ENCODE measurements around the gene HP.

HP gene

DNA sequence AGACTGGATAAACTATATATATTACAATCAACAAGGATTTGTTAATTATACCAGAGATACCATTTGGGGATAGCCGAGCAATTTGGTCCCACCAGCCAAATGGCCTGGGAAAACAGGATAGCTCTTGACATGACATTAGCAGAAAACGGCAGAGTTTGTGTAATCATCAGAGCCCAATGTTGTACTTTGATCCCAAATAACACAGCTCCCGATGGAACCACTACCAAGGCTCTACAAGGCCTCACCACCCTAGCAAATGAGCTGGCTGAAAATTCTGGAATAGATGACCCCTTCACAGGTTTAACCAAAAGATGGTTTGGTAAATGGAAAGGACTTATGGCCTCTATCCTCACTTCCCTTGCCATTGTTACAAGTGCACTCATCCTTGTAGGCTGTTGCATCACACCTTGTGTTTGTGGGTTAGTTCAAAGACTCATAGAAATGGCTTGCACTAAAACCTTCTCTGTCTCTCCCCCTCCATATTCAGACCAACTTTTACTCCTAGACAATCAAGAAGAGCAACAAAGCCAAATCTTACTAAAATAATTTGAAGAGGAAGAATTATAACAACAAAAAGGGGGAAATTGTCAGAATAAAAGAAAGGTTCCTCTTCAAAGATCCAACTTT is 29.6 kb downstream of the HP start:
- Histone ChIP-seq H3K4me1 (ENCODE audit: control insufficient read depth in 1 of 2, insufficient read depth in 1 of 2, low read depth in 1 of 2, low read length in 1 of 2) (no peaks in the 10 kb centered on the region), H3K27ac (no peak overlapping the region), H3K4me3 (ENCODE audit: low read depth in 1 of 2, low read length in 1 of 2) (no peak overlapping the region), H3K36me3 (peaks cover 46% of the 10 kb centered on the region), H3K27me3 (no peaks in the 10 kb centered on the region), H3K9me3 (no peaks in the 10 kb centered on the region)
- TF ChIP-seq, protein P1, sequence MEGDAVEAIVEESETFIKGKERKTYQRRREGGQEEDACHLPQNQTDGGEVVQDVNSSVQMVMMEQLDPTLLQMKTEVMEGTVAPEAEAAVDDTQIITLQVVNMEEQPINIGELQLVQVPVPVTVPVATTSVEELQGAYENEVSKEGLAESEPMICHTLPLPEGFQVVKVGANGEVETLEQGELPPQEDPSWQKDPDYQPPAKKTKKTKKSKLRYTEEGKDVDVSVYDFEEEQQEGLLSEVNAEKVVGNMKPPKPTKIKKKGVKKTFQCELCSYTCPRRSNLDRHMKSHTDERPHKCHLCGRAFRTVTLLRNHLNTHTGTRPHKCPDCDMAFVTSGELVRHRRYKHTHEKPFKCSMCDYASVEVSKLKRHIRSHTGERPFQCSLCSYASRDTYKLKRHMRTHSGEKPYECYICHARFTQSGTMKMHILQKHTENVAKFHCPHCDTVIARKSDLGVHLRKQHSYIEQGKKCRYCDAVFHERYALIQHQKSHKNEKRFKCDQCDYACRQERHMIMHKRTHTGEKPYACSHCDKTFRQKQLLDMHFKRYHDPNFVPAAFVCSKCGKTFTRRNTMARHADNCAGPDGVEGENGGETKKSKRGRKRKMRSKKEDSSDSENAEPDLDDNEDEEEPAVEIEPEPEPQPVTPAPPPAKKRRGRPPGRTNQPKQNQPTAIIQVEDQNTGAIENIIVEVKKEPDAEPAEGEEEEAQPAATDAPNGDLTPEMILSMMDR (IDR thresholded peaks at IDR 0.05) = no peak

DNA sequence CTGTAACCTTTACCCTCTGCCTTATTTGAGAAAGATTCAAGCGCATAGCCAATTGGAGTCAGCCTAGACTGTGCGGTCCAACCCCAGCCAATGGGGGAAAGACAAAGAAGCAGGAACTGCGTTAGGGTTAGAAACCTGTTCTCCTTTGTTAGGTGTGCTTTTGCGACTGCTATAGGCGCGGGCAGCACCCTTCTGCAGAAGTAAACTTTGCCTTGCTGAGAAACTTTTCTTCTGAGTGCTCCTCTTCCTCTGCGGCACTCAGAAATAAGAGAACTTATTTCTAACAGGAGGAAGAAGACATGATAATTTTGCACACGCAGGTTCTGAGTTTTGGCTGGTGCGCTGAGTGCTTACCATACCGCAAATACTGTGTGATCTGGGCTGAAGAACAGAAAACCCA is 30.1 kb downstream of the HP start:
- Histone ChIP-seq H3K27me3 (no peaks in the 10 kb centered on the region), H3K27ac (no peak overlapping the region), H3K4me1 (ENCODE audit: control insufficient read depth in 1 of 2, insufficient read depth in 1 of 2, low read depth in 1 of 2, low read length in 1 of 2) (no peaks in the 10 kb centered on the region), H3K9me3 (no peaks in the 10 kb centered on the region), H3K4me3 (ENCODE audit: low read depth in 1 of 2, low read length in 1 of 2) (no peak overlapping the region), H3K36me3 (peaks cover 52% of the 10 kb centered on the region)
- TF ChIP-seq, protein P1 (IDR thresholded peaks at IDR 0.05) = no peak

DNA sequence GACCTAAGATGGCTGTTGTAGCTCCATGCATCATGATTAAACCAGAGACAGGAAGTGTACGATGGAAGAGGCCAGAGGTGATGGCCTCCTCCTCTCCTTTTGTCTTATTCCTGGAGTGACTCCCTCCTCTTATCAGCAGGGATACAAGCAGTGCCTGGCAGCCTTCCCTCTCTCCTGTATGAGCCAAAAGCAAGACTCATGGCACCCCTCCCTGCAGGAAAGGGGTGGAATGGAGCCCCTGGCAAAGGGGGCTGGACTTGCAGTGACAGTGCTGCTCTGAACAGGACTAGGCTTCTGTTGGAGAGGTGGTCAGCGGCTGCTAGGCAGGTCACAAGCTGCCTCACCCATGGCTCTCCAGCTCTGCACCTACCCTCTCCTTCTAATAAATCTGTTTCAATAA is 30.7 kb downstream of the HP start:
- no peaks in the 10 kb centered on the region for H3K4me1 ChIP-seq (ENCODE audit: control insufficient read depth in 1 of 2, insufficient read depth in 1 of 2, low read depth in 1 of 2, low read length in 1 of 2)
- no peak overlapping the region for H3K27ac ChIP-seq
- TF ChIP-seq, protein P1 (IDR thresholded peaks at IDR 0.05) = no peak
- H3K9me3 ChIP-seq = no peaks in the 10 kb centered on the region
- H3K4me3 ChIP-seq (ENCODE audit: low read depth in 1 of 2, low read length in 1 of 2) = no peak overlapping the region
- H3K27me3 ChIP-seq = no peaks in the 10 kb centered on the region
- H3K36me3 ChIP-seq = peaks cover 57% of the 10 kb centered on the region

DNA sequence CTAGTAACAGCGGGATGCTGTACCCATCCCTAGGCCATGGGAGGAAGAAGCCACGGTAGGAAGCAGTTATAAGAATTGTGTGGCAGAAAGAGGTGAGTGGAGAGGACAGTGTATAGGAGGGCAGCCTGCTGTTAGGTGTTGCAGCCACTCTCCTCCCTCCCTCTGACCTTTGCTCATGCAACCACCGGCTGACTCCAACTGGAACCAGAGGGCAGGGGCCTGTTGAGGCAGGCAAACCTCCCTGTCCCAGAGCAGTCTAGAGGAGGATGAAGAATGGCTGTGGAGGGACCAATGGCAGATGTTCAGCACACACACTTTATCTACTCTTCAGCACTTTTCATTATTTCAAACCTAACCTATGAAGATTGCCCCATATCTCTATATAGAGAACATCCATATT is 36.9 kb downstream of the HP start:
- TF ChIP-seq, protein P1 (IDR thresholded peaks at IDR 0.05) = no peak
- no peak overlapping the region for H3K4me3 ChIP-seq (ENCODE audit: low read depth in 1 of 2, low read length in 1 of 2)
- H3K36me3 ChIP-seq = peaks cover 52% of the 10 kb centered on the region

DNA sequence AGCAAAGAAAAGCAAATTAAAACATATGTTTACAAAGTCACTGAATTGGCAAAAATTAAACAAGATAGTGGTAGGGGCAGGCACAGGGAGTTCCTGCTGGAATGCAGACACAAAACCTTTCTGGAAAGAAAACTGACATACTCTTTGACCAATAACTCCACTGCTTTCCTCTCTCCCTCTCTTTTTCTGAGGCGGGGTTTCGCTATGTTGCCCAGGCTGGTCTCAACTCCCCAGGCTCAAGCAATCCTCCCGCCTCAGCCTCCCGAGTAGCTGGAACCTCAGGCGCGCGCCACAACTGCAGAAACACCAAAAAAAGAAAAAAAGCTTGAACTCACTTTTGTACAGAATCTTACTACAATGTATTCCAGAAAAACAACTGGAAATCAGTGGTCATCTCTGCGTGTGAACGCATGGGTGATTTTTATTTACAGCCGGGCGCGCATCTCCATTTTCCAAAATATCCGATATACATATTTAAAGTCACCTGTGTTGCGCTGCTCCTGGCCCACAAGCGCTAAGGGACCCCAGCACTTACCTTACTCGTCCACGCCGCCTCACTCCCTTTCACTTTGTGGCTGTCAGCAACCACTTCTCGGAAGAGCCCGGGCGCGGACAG is 38.6 kb downstream of the HP start:
- Histone ChIP-seq H3K27ac (peak overlapping the region; percentile 91), H3K9me3 (no peaks in the 10 kb centered on the region), H3K27me3 (no peaks in the 10 kb centered on the region), H3K4me1 (ENCODE audit: control insufficient read depth in 1 of 2, insufficient read depth in 1 of 2, low read depth in 1 of 2, low read length in 1 of 2) (peaks cover 25 to 37% of the 10 kb centered on the region in 2 experiments), H3K4me3 (ENCODE audit: low read depth in 1 of 2, low read length in 1 of 2) (peak overlapping the region; percentile 93 to 95), H3K36me3 (peaks cover 52% of the 10 kb centered on the region)
- TF ChIP-seq, protein P1 (IDR thresholded peaks at IDR 0.05) = no peak

More for the DNA sequence above, 36.9 kb downstream of the HP start:
- Histone ChIP-seq H3K4me1 (ENCODE audit: control insufficient read depth in 1 of 2, insufficient read depth in 1 of 2, low read depth in 1 of 2, low read length in 1 of 2) (peaks cover 25 to 37% of the 10 kb centered on the region in 2 experiments), H3K9me3 (no peaks in the 10 kb centered on the region), H3K27ac (no peak overlapping the region), H3K27me3 (no peaks in the 10 kb centered on the region)
